SK-N-MC (cell line): ENCODE measurements around the gene ETV6.

ENCODE experiments used
- EZH2 ChIP-seq: fragments of 200-600 bp; sonication (generic); IDR thresholded peaks from one replicate; pipeline ENCODE4 v1.6.1; 2017; ENCODE audit warnings: antibody characterized with exemption
- FOXP2 ChIP-seq: optimal IDR thresholded peaks from 2 replicates; pipeline ENCODE3; 2011; ENCODE audit warnings: mild to moderate bottlenecking, moderate library complexity; ENCODE audit not compliant: insufficient read depth; ENCODE audit errors: extremely low read length, control extremely low read depth
- POLR2AphosphoS5 ChIP-seq: IDR thresholded peaks from 2 replicates; pipeline ENCODE4 v1.6.1; 2012; ENCODE audit warnings: mild to moderate bottlenecking, low read depth, low read length, borderline replicate concordance

- no peak for TF ChIP-seq EZH2
- no peak for TF ChIP-seq POLR2AphosphoS5
- no peak for TF ChIP-seq FOXP2
Observed at GRCh38 chr12:11686120-11686519, 36.6 kb downstream of the ETV6 start.
